ENCODE results near the gene ARHGAP30. TPM values are rescaled to one million over a fixed set of nuclear protein-coding genes. Genes with fewer than 3 reads are reported as not detected.

ARHGAP30 gene
- not detected in 2 replicates for total RNA-seq

GRCh38 chr1:161069731-161070270, at the start of gene ARHGAP30:
ARHGAP30 (minus strand) TSS chr1:161069891; CDS start chr1:161069624, 267 bp downstream.

GRCh38 chr1:161117759-161118581, 48.3 kb upstream of the ARHGAP30 start, which contains the start of the genes NIT1 and PFDN2:
NIT1 (plus strand) TSS chr1:161118105; CDS start chr1:161118177, 72 bp downstream.
PFDN2 (minus strand) TSS chr1:161118037; CDS start chr1:161118026, 11 bp downstream.

GRCh38 chr1:161098210-161099068, 28.7 kb upstream of the ARHGAP30 start, which contains the start of gene KLHDC9:
KLHDC9 (plus strand) TSS chr1:161098361; CDS start chr1:161098536, 175 bp downstream.

DNA sequence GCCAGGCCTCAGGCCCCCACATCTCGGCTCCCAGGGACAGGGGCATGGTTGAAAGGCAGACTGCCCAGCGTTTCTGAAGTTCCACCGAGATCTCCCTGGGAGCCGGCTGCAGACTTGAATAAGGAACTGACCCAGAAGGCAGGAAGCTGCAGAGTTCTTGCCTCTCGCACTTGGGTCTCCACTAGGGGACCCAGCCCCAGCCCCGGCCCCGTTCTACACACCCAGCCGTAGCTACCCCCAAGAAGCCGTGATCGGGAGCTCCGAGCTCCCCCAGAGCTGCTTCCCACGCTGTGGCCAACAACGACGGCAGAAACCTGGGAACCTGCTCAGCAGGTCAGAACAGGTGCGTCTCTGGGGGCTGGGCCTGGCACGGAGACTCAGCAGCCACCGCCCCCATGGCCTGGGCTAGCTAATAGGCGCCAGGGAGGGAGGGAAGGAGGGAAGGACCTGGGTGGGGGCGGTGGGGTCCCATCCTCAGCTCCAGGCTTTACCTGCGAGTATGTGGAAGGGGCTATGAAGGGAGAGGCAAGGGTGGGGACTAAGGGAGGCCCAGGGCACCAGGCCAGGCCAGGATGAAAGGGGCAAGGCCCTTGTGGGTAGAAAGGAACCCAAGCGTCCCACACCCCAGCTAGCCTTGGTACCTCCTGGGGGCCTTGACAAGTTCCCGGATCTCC, 19.7 kb upstream of the ARHGAP30 start, which contains the start of gene NECTIN4:
TSS of gene NECTIN4 (minus strand) at position 308 of the 674 bp plus-strand sequence. CDS start at position 46, 262 bp downstream.

GRCh38 chr1:161045736-161046604, 23.7 kb downstream of the ARHGAP30 start, which contains the start of gene USF1:
USF1 (minus strand) TSS chr1:161045977; CDS start chr1:161043275, 2,702 bp downstream.

DNA sequence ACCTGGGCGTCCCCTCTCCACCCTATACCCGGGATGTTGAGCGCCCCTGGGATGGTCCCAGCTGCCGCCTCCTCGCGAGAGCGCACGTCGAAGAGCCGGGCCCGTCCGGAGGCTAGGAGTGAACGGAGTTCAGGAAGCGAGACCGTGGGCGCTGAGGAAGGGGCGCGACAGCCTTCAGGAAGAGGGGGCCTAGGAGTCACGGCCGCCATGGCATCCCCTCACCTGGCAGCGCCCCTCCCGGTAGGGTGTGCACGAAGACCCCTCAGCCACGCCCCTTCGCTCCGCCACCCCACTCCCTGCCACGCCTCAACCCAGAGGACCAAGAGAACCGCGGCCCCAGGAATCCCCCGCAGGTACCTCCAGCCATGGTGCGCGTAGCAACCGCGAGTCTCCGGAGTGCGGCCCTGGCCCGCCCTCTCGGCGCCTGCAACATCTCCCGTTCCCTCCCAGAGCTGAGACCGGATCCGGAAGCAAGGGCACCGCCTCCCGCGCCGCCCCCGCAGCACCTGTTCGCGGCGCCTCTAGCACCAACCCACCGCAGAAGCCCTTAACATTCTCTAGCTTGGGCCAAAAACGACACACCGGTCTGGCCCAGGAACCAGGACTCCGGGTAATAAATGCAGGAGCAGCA, 31.1 kb downstream of the ARHGAP30 start, which contains the start of gene TSTD1:
TSS of gene TSTD1 (minus strand) at position 442 of the 631 bp plus-strand sequence. CDS start at position 367, 75 bp downstream.

GRCh38 chr1:161020509-161021164, 49.1 kb downstream of the ARHGAP30 start, which contains the start of gene F11R:
F11R (minus strand) TSS chr1:161021152; CDS start chr1:161021073, 79 bp downstream.

Other genes starting within 250 kb of the ARHGAP30 start
- not detected in 2 replicates for gene CD244, start 207.0 kb downstream of the ARHGAP30 start, total RNA-seq
- gene ITLN1, start 184.7 kb downstream of the ARHGAP30 start, total RNA-seq: not detected in 2 replicates
- gene ITLN2, start 115.1 kb downstream of the ARHGAP30 start, total RNA-seq: not detected in 2 replicates
- 2.2 and 2.7 TPM in 2 replicates for gene F11R, start 48.7 kb downstream of the ARHGAP30 start, total RNA-seq
- 3.4 and 9.1 TPM in 2 replicates for gene TSTD1, start 30.9 kb downstream of the ARHGAP30 start, total RNA-seq
- gene USF1, start 23.9 kb downstream of the ARHGAP30 start, total RNA-seq: 66.7 and 87.2 TPM in 2 replicates
- 0.11 and 0.25 TPM in 2 replicates for gene NECTIN4, start 19.7 kb upstream of the ARHGAP30 start, total RNA-seq
- gene KLHDC9, start 28.5 kb upstream of the ARHGAP30 start, total RNA-seq: 1.3 and 1.6 TPM in 2 replicates
- 74.6 and 114 TPM in 2 replicates for gene PFDN2, start 48.1 kb upstream of the ARHGAP30 start, total RNA-seq
- 21.8 and 25.6 TPM in 2 replicates for gene NIT1, start 48.2 kb upstream of the ARHGAP30 start, total RNA-seq
- 21.1 and 28.7 TPM in 2 replicates for gene DEDD, start 62.8 kb upstream of the ARHGAP30 start, total RNA-seq
- gene UFC1, start 84.1 kb upstream of the ARHGAP30 start, total RNA-seq: 85.5 and 86.7 TPM in 2 replicates
- 7.5 and 11.2 TPM in 2 replicates for gene USP21, start 89.6 kb upstream of the ARHGAP30 start, total RNA-seq
- 13.8 and 15.2 TPM in 2 replicates for gene PPOX, start 96.5 kb upstream of the ARHGAP30 start, total RNA-seq
- gene B4GALT3, start 107.6 kb upstream of the ARHGAP30 start, total RNA-seq: 18.3 and 23.6 TPM in 2 replicates
- gene ADAMTS4, start 129.2 kb upstream of the ARHGAP30 start, total RNA-seq: 14.9 and 37.3 TPM in 2 replicates
- 197 and 198 TPM in 2 replicates for gene NDUFS2, start 132.5 kb upstream of the ARHGAP30 start, total RNA-seq
- not detected in 2 replicates for gene FCER1G, start 145.4 kb upstream of the ARHGAP30 start, total RNA-seq
- gene APOA2, start 153.7 kb upstream of the ARHGAP30 start, total RNA-seq: not detected in 2 replicates
- gene TOMM40L, start 156.2 kb upstream of the ARHGAP30 start, total RNA-seq: 9.2 and 13.2 TPM in 2 replicates
- not detected in 2 replicates for gene NR1I3, start 168.3 kb upstream of the ARHGAP30 start, total RNA-seq
- gene PCP4L1, start 188.9 kb upstream of the ARHGAP30 start, total RNA-seq: not detected in 2 replicates
- gene MPZ, start 240.1 kb upstream of the ARHGAP30 start, total RNA-seq: 0.87 and 1.00 TPM in 2 replicates
- gene SDHC, start 244.5 kb upstream of the ARHGAP30 start, total RNA-seq: 26.9 and 37.0 TPM in 2 replicates

Data from uterine smooth muscle cell (primary cell).